Sigmoid colon (tissue), 4 donors: ENCODE data around the gene GRAMD4.

Source experiments
- CTCF ChIP-seq, 4 experiments: fragments of 450-650 bp in 3 of 4; fragments of 200-600 bp in 1 of 4; IDR thresholded peaks; one replicate each; pipeline ENCODE4 v1.5.1; 2016 to 2019; ENCODE audit warnings: antibody characterized with exemption in 4 of 4, mild to moderate bottlenecking in 3 of 4, moderate library complexity in 2 of 4
- EP300 ChIP-seq, 4 donors: sonication (generic); formaldehyde crosslinking; IDR thresholded peaks; one replicate each; pipeline ENCODE4 v1.6.1; 2017; ENCODE audit warnings: antibody characterized with exemption in 4 of 4
- POLR2A ChIP-seq, 2 donors: fragments of 450-650 bp; IDR thresholded peaks; one replicate each; pipeline ENCODE4 v1.6.1; 2016; ENCODE audit warnings: antibody characterized with exemption in 2 of 2, mild to moderate bottlenecking in 2 of 2, moderate library complexity in 2 of 2
- POLR2AphosphoS5 ChIP-seq, 4 donors: sonication (generic); formaldehyde crosslinking; IDR thresholded peaks; one replicate each; pipeline ENCODE4 v1.6.1; 2017; ENCODE audit warnings: antibody characterized with exemption in 4 of 4

GRCh38 chr22:46626356-46626755 is 6.2 kb downstream of the GRAMD4 start:
- TF ChIP-seq CTCF (IDR thresholded peaks at IDR 0.05) = no peak
- no peak for TF ChIP-seq POLR2A (IDR thresholded peaks at IDR 0.05)
- no peak for TF ChIP-seq POLR2AphosphoS5 (IDR thresholded peaks at IDR 0.05)
- no peak for TF ChIP-seq EP300 (IDR thresholded peaks at IDR 0.05)
